Measurements from ENCODE around the gene OR7G1.

The OR7G1 gene

GRCh38 chr19:9126900-9127405 lies 11.4 kb upstream of the OR7G1 start, which contains the start of gene OR7G3:
TSS of gene OR7G3 (minus strand) at chr19:9126950. CDS start at chr19:9126950, 0 bp downstream.
- TF ChIP-seq TEAD4 (IDR thresholded peaks at IDR 0.05), result no peak
- no peak for TF ChIP-seq RAD21 (IDR thresholded peaks at IDR 0.05; ENCODE audit: low read depth)
- TF ChIP-seq TAF1 (IDR thresholded peaks at IDR 0.05; ENCODE audit: low read depth), result no peak

GRCh38 chr19:9116547-9116946 lies 984 bp upstream of the OR7G1 start:
- TF ChIP-seq MAX (IDR thresholded peaks at IDR 0.05), result no peak
- TF ChIP-seq ZBTB7A (IDR thresholded peaks at IDR 0.05; ENCODE audit: low read depth), result no peak
- TF ChIP-seq YY1 (IDR thresholded peaks at IDR 0.05; ENCODE audit: low read depth), result no peak
- TF ChIP-seq EP300 (IDR thresholded peaks at IDR 0.05; ENCODE audit: borderline replicate concordance), result no peak
- TF ChIP-seq FOXM1 (IDR thresholded peaks at IDR 0.05; ENCODE audit: borderline replicate concordance, low read depth), result no peak
- no peak for TF ChIP-seq USF1 (IDR thresholded peaks at IDR 0.05)
- no peak for TF ChIP-seq TEAD4 (IDR thresholded peaks at IDR 0.05)
- no peak for TF ChIP-seq REST (IDR thresholded peaks at IDR 0.05; ENCODE audit: low read depth)
- TF ChIP-seq EGR1 (IDR thresholded peaks at IDR 0.05), result no peak

- no peak for TF ChIP-seq RAD21 (IDR thresholded peaks at IDR 0.05; ENCODE audit: low read depth)
- no peak for TF ChIP-seq EP300 (IDR thresholded peaks at IDR 0.05; ENCODE audit: borderline replicate concordance)
- no peak for TF ChIP-seq TEAD4 (IDR thresholded peaks at IDR 0.05)
- TF ChIP-seq CREB1 (IDR thresholded peaks at IDR 0.05; ENCODE audit: low read depth), result no peak
- TF ChIP-seq TCF12 (IDR thresholded peaks at IDR 0.05; ENCODE audit: low read depth), result no peak
- no peak for TF ChIP-seq TAF1 (IDR thresholded peaks at IDR 0.05; ENCODE audit: low read depth)
Observed at GRCh38 chr19:9109959-9110358, 5.6 kb downstream of the OR7G1 start.

GRCh38 chr19:9107375-9107774 lies 8.2 kb downstream of the OR7G1 start, which contains the start of gene OR7G2:
TSS of gene OR7G2 (minus strand) at chr19:9107475. CDS start at chr19:9103243, 4,232 bp downstream.
- TF ChIP-seq EGR1 (IDR thresholded peaks at IDR 0.05) (no peak), ZBTB7A (IDR thresholded peaks at IDR 0.05; ENCODE audit: low read depth) (no peak), TAF1 (IDR thresholded peaks at IDR 0.05; ENCODE audit: low read depth) (no peak), FOXM1 (IDR thresholded peaks at IDR 0.05; ENCODE audit: borderline replicate concordance, low read depth) (no peak)

GRCh38 chr19:9086761-9087160 lies 28.8 kb downstream of the OR7G1 start, which contains the start of gene OR1M1:
TSS of gene OR1M1 (plus strand) at chr19:9087061. CDS start at chr19:9093245, 6,184 bp downstream.
- no peak for TF ChIP-seq EP300 (IDR thresholded peaks at IDR 0.05; ENCODE audit: borderline replicate concordance)
- TF ChIP-seq YY1 (IDR thresholded peaks at IDR 0.05; ENCODE audit: low read depth), result no peak
- no peak for TF ChIP-seq EGR1 (IDR thresholded peaks at IDR 0.05)
- TF ChIP-seq RAD21 (IDR thresholded peaks at IDR 0.05; ENCODE audit: low read depth), result no peak
- TF ChIP-seq CEBPB (IDR thresholded peaks at IDR 0.05), result no peak
- TF ChIP-seq TEAD4 (IDR thresholded peaks at IDR 0.05), result no peak
- TF ChIP-seq USF1 (IDR thresholded peaks at IDR 0.05), result no peak
- no peak for TF ChIP-seq MAX (IDR thresholded peaks at IDR 0.05)
- TF ChIP-seq ZBTB7A (IDR thresholded peaks at IDR 0.05; ENCODE audit: low read depth), result no peak
- no peak for TF ChIP-seq FOXM1 (IDR thresholded peaks at IDR 0.05; ENCODE audit: borderline replicate concordance, low read depth)
- no peak for TF ChIP-seq REST (IDR thresholded peaks at IDR 0.05; ENCODE audit: low read depth)
- TF ChIP-seq NFIC (IDR thresholded peaks at IDR 0.05), result no peak
- no peak for TF ChIP-seq TAF1 (IDR thresholded peaks at IDR 0.05; ENCODE audit: low read depth)
- no peak for TF ChIP-seq TCF12 (IDR thresholded peaks at IDR 0.05; ENCODE audit: low read depth)
- no peak for TF ChIP-seq CREB1 (IDR thresholded peaks at IDR 0.05; ENCODE audit: low read depth)

GRCh38 chr19:9078651-9079050 lies 36.9 kb downstream of the OR7G1 start:
- TF ChIP-seq ZBTB7A (IDR thresholded peaks at IDR 0.05; ENCODE audit: low read depth) (no peak), TAF1 (IDR thresholded peaks at IDR 0.05; ENCODE audit: low read depth) (no peak), CREB1 (IDR thresholded peaks at IDR 0.05; ENCODE audit: low read depth) (no peak), YY1 (IDR thresholded peaks at IDR 0.05; ENCODE audit: low read depth) (no peak), EGR1 (IDR thresholded peaks at IDR 0.05) (no peak), CEBPB (IDR thresholded peaks at IDR 0.05) (no peak), NFIC (IDR thresholded peaks at IDR 0.05) (no peak), TEAD4 (IDR thresholded peaks at IDR 0.05) (no peak), REST (IDR thresholded peaks at IDR 0.05; ENCODE audit: low read depth) (no peak), MAX (IDR thresholded peaks at IDR 0.05) (no peak), RAD21 (IDR thresholded peaks at IDR 0.05; ENCODE audit: low read depth) (no peak), TCF12 (IDR thresholded peaks at IDR 0.05; ENCODE audit: low read depth) (no peak), EP300 (IDR thresholded peaks at IDR 0.05; ENCODE audit: borderline replicate concordance) (no peak), FOXM1 (IDR thresholded peaks at IDR 0.05; ENCODE audit: borderline replicate concordance, low read depth) (no peak), USF1 (IDR thresholded peaks at IDR 0.05) (no peak)

Measured in Ishikawa (cell line).